Mammary microvascular endothelial cell (primary cell): Measurements from ENCODE around the gene TP53. TPM values are rescaled to one million over a fixed set of nuclear protein-coding genes. Genes with fewer than 3 reads are reported as not detected.

Experiments
- total RNA-seq: library from RNA; depleted of rRNA; stranded (reverse); fragments of >200 nt; gene quantifications from 2 replicates; pipeline ENCODE4 v1.2.3, GENCODE V29; 2015

TP53 gene
- 85.9 and 87.5 TPM in 2 replicates for total RNA-seq

GRCh38 chr17:7687072-7687907 lies at the start of gene TP53:
TP53 (minus strand) TSS chr17:7687490; CDS start chr17:7676594, 10,896 bp downstream.

GRCh38 chr17:7716901-7717755 lies 29.8 kb upstream of the TP53 start, which contains the start of gene DNAH2:
DNAH2 (plus strand) TSS chr17:7717744; CDS start chr17:7719735, 1,991 bp downstream.

GRCh38 chr17:7704601-7705268 lies 17.4 kb upstream of the TP53 start, which contains the start of gene EFNB3:
EFNB3 (plus strand) TSS chr17:7705202; CDS start chr17:7705599, 397 bp downstream.

GRCh38 chr17:7687908-7688807 lies 868 bp upstream of the TP53 start, which contains the start of gene WRAP53:
WRAP53 (plus strand) TSS chr17:7688477; CDS start chr17:7688649, 172 bp downstream.

GRCh38 chr17:7650509-7651096 lies 36.7 kb downstream of the TP53 start, which contains the start of gene ATP1B2:
ATP1B2 (plus strand) TSS chr17:7650926; CDS start chr17:7651519, 593 bp downstream.

GRCh38 chr17:7629939-7630571 lies 57.2 kb downstream of the TP53 start, which contains the start of gene SHBG:
SHBG (plus strand) TSS chr17:7630135; CDS start chr17:7630173, 38 bp downstream.

GRCh38 chr17:7627250-7628121 lies 59.8 kb downstream of the TP53 start, which contains the start of gene SAT2:
SAT2 (minus strand) TSS chr17:7627821; CDS start chr17:7627635, 186 bp downstream.

Other genes starting within 250 kb of the TP53 start
- gene FGF11, start 248.0 kb downstream of the TP53 start, total RNA-seq: 0.20 TPM in 1 of 2 replicates, not detected in the other
- gene CHRNB1, start 242.4 kb downstream of the TP53 start, total RNA-seq: 3.5 and 10.1 TPM in 2 replicates
- gene ZBTB4, start 207.9 kb downstream of the TP53 start, total RNA-seq: 18.9 and 20.9 TPM in 2 replicates
- not detected in 2 replicates for gene SLC35G6, start 206.0 kb downstream of the TP53 start, total RNA-seq
- 45.0 and 63.4 TPM in 2 replicates for gene POLR2A, start 203.1 kb downstream of the TP53 start, total RNA-seq
- 15.9 and 16.8 TPM in 2 replicates for gene TNFSF12, start 138.4 kb downstream of the TP53 start, total RNA-seq
- gene TNFSF13, start 128.7 kb downstream of the TP53 start, total RNA-seq: 2.8 and 5.5 TPM in 2 replicates
- gene SENP3, start 125.6 kb downstream of the TP53 start, total RNA-seq: 88.5 and 94.1 TPM in 2 replicates
- 28.8 TPM in 2 replicates for gene CD68, start 107.9 kb downstream of the TP53 start, total RNA-seq
- 308 and 329 TPM in 2 replicates for gene MPDU1, start 103.6 kb downstream of the TP53 start, total RNA-seq
- gene SOX15, start 97.4 kb downstream of the TP53 start, total RNA-seq: not detected in 2 replicates
- gene FXR2, start 72.6 kb downstream of the TP53 start, total RNA-seq: 29.8 and 33.8 TPM in 2 replicates
- gene SAT2, start 59.7 kb downstream of the TP53 start, total RNA-seq: 18.9 and 24.8 TPM in 2 replicates
- gene SHBG, start 57.4 kb downstream of the TP53 start, total RNA-seq: 0.13 TPM in 1 of 2 replicates, not detected in the other
- not detected in 2 replicates for gene ATP1B2, start 36.6 kb downstream of the TP53 start, total RNA-seq
- gene WRAP53, start 987 bp upstream of the TP53 start, total RNA-seq: 20.5 and 21.6 TPM in 2 replicates
- 0.10 and 0.13 TPM in 2 replicates for gene EFNB3, start 17.7 kb upstream of the TP53 start, total RNA-seq
- 0.93 and 1.7 TPM in 2 replicates for gene DNAH2, start 30.3 kb upstream of the TP53 start, total RNA-seq
- 0.87 and 1.0 TPM in 2 replicates for gene KDM6B, start 146.7 kb upstream of the TP53 start, total RNA-seq
- 375 and 382 TPM in 2 replicates for gene TMEM88, start 167.6 kb upstream of the TP53 start, total RNA-seq
- gene NAA38, start 170.1 kb upstream of the TP53 start, total RNA-seq: 128 and 161 TPM in 2 replicates
- gene CYB5D1, start 170.5 kb upstream of the TP53 start, total RNA-seq: 10.6 and 13.9 TPM in 2 replicates
- 41.0 and 54.0 TPM in 2 replicates for gene CHD3, start 201.3 kb upstream of the TP53 start, total RNA-seq
- gene RNF227, start 228.8 kb upstream of the TP53 start, total RNA-seq: 1.1 and 9.3 TPM in 2 replicates
- 0.13 and 0.15 TPM in 2 replicates for gene KCNAB3, start 242.4 kb upstream of the TP53 start, total RNA-seq
- 62.7 and 76.0 TPM in 2 replicates for gene TRAPPC1, start 244.5 kb upstream of the TP53 start, total RNA-seq
- gene CNTROB, start 244.7 kb upstream of the TP53 start, total RNA-seq: 24.2 and 27.6 TPM in 2 replicates